Peyer's patch (tissue), 4 donors: ENCODE measurements around the gene LRFN5. TPM values are rescaled to one million over a fixed set of nuclear protein-coding genes. Genes with fewer than 3 reads are reported as not detected.
"Not testable (repeated sequence)": the region's sequence is repeated elsewhere in the genome, so short reads cannot be mapped to it uniquely, and the experiment has no call there.

Experiments
- DNase-seq, 3 donors: peaks; one replicate each; pipeline ENCODE4 v3.0.0-alpha.2; 2017 to 2019
- H3K27ac ChIP-seq, 4 donors: fragments of 200-600 bp; sonication (generic); one replicate each; pipeline ENCODE4 v1.5.1; 2016 to 2019
- H3K27me3 ChIP-seq, 2 donors: fragments of 200-600 bp; sonication (generic); one replicate each; pipeline ENCODE4 v1.5.1; 2019
- H3K36me3 ChIP-seq, 3 donors: fragments of 200-600 bp; sonication (generic); one replicate each; pipeline ENCODE4 v1.5.1; 2016 to 2019
- H3K4me1 ChIP-seq, 4 donors: fragments of 200-600 bp; sonication (generic); one replicate each; pipeline ENCODE4 v1.5.1; 2016 to 2019
- H3K4me3 ChIP-seq, 4 donors: fragments of 200-600 bp; sonication (generic); 1 replicate in 3 of 4; 2 replicates in 1 of 4; pipeline ENCODE4 v1.5.1; 2016 to 2019; ENCODE audit warnings: mild to moderate bottlenecking in 1 of 4
- H3K9me3 ChIP-seq, 4 donors: fragments of 200-600 bp; sonication (generic); one replicate each; pipeline ENCODE4 v1.5.1; 2016 to 2019; ENCODE audit warnings: mild to moderate bottlenecking in 1 of 4
- POLR2A ChIP-seq, 2 donors: fragments of 450-650 bp; IDR thresholded peaks; one replicate each; pipeline ENCODE4 v1.5.1; 2017; ENCODE audit warnings: antibody characterized with exemption in 2 of 2, mild to moderate bottlenecking in 2 of 2, moderate library complexity in 2 of 2
- total RNA-seq, 4 donors: library from RNA; depleted of rRNA; stranded (reverse); fragments of >200 nt; gene quantifications; one replicate each; pipeline ENCODE4 v1.1.0, GENCODE V29; 2016
- TF ChIP-seq, protein P1 (sequence below), 6 experiments: fragments of 450-650 bp in 4 of 6; fragments of 200-600 bp in 2 of 6; sonication (generic) in 1 of 6; IDR thresholded peaks; one replicate each; pipeline ENCODE4 v1.5.1; 2017 to 2019; ENCODE audit warnings: antibody characterized with exemption in 6 of 6, mild to moderate bottlenecking in 3 of 6, moderate library complexity in 1 of 6

The LRFN5 gene
- total RNA-seq, 4 donors from 2014 or later: 0.67 to 2.5 (median 1.7) TPM; not detected in 1

DNA sequence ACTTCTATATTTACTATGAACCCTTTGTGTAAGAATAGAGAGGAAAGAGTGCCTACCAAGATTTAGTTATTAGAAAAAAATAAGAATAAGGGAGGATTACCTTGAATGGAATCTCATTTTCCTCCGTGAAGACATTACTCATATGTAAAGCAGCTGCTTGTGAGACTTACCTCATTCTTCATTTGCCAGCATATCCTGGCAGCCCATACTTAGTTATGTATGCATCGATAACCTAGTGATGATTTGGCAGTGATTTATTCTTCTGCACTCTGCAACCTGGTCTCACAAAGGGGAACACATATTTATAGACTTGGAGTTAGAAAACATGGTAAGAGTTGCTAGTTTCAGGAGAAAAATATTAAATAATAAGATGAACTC is 56.8 kb downstream of the LRFN5 start:
- no peak for DNase-seq
- no peak overlapping the region for H3K27ac ChIP-seq
- H3K36me3 ChIP-seq: no peaks in the 10 kb centered on the region
- H3K4me1 ChIP-seq: no peaks in the 10 kb centered on the region
- TF ChIP-seq, protein P1, sequence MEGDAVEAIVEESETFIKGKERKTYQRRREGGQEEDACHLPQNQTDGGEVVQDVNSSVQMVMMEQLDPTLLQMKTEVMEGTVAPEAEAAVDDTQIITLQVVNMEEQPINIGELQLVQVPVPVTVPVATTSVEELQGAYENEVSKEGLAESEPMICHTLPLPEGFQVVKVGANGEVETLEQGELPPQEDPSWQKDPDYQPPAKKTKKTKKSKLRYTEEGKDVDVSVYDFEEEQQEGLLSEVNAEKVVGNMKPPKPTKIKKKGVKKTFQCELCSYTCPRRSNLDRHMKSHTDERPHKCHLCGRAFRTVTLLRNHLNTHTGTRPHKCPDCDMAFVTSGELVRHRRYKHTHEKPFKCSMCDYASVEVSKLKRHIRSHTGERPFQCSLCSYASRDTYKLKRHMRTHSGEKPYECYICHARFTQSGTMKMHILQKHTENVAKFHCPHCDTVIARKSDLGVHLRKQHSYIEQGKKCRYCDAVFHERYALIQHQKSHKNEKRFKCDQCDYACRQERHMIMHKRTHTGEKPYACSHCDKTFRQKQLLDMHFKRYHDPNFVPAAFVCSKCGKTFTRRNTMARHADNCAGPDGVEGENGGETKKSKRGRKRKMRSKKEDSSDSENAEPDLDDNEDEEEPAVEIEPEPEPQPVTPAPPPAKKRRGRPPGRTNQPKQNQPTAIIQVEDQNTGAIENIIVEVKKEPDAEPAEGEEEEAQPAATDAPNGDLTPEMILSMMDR (IDR thresholded peaks at IDR 0.05): no peak
- no peak for TF ChIP-seq POLR2A (IDR thresholded peaks at IDR 0.05)
- H3K4me3 ChIP-seq: no peak overlapping the region
- no peaks in the 10 kb centered on the region for H3K27me3 ChIP-seq
- no peaks in the 10 kb centered on the region for H3K9me3 ChIP-seq

DNA sequence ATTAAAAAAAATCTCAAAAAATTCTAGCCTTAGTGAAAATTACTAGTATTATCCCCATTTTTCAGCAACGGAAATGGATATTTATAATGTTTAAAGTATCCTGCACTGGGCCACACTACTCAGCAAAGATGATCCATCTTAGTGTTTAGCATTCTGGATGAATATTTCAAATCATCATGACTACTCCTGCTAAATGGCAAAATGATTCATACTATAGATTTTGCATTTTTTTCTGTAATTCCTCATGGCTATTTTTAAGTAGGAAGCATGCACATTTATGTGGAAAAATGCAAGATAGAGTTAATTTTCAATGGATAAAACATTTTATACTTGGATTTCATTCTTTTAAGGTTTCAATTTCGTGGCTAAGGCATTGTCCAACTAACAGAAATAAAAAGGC is 59.6 kb downstream of the LRFN5 start:
- no peaks in the 10 kb centered on the region for H3K36me3 ChIP-seq
- TF ChIP-seq, protein P1 (IDR thresholded peaks at IDR 0.05): no peak
- TF ChIP-seq POLR2A (IDR thresholded peaks at IDR 0.05): no peak
- H3K9me3 ChIP-seq: no peaks in the 10 kb centered on the region
- H3K27me3 ChIP-seq: no peaks in the 10 kb centered on the region
- no peak for DNase-seq
- H3K4me1 ChIP-seq: no peaks in the 10 kb centered on the region
- no peak overlapping the region for H3K27ac ChIP-seq
- H3K4me3 ChIP-seq: no peak overlapping the region

DNA sequence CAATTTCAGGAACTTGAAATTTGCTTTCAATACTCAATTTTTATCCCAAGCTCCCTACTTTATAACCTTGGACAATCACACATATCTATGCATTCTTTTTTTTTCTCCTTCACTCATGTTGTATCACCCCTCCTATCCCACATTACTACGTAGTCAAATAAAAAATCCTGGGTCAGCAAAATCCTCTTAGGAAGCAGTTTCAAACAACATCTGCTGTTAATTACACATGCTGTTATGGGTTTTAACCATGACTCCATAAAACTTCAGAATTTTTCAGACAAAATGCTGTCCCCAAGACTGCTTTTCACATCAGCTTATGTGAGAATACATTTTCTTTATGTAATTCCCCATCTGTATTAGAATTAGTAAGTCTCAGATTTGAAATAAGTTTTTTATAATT is 61.7 kb downstream of the LRFN5 start:
- H3K27me3 ChIP-seq: no peaks in the 10 kb centered on the region
- H3K9me3 ChIP-seq: no peaks in the 10 kb centered on the region
- no peak for DNase-seq
- no peak overlapping the region for H3K4me3 ChIP-seq
- H3K36me3 ChIP-seq: no peaks in the 10 kb centered on the region
- TF ChIP-seq, protein P1 (IDR thresholded peaks at IDR 0.05): no peak
- no peak for TF ChIP-seq POLR2A (IDR thresholded peaks at IDR 0.05)
- H3K27ac ChIP-seq: no peak overlapping the region
- H3K4me1 ChIP-seq: no peaks in the 10 kb centered on the region

DNA sequence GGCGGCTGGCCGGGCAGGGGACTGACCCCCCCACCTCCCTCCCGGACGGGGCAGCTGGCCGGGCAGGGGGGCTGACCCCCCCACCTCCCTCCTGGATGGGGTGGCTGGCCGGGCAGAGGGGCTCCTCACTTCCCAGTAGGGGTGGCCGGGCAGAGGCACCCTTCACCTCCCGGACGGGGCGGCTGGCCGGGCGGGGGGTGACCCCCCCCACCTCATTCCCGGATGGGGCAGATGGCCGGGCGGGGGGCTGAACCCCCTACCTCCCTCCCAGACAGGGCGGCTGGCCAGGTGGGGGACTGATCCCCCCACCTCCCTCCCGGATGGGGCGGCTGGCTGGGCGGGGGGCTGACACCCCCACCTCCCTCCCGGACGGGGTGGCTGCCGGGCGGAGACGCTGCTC is 66.9 kb downstream of the LRFN5 start:
- H3K9me3 ChIP-seq, H3K4me1 ChIP-seq, DNase-seq, H3K4me3 ChIP-seq, H3K36me3 ChIP-seq, H3K27me3 ChIP-seq, H3K27ac ChIP-seq: not testable (repeated sequence)

DNA sequence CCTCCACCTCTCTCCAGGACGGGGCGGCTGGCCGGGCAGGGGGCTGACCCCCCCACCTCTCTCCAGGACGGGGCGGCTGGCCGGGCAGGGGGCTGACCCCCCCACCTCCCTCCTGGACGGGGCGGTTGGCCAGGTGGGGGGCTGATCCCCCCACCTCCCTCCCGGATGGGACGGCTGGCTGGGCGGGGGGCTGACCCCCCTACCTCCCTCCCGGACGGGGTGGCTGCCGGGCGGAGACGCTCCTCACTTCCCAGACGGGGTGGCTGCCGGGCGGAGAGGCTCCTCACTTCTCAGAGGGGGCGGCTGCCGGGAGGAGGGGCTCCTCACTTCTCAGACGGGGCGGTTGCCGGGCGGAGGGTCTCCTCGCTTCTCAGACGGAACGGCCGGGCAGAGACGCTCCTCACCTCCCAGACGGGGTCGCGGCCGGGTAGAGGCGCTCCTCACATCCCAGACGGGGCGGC is 67.9 kb downstream of the LRFN5 start:
- DNase-seq, H3K27ac ChIP-seq, H3K9me3 ChIP-seq, H3K36me3 ChIP-seq, H3K4me1 ChIP-seq, H3K4me3 ChIP-seq, H3K27me3 ChIP-seq: not testable (repeated sequence)

GRCh38 chr14:41699486-41699885 is 92.8 kb downstream of the LRFN5 start:
- Histone ChIP-seq H3K27me3 (no peaks in the 10 kb centered on the region), H3K4me1 (no peaks in the 10 kb centered on the region), H3K9me3 (no peaks in the 10 kb centered on the region), H3K4me3 (no peak overlapping the region), H3K27ac (no peak overlapping the region), H3K36me3 (no peaks in the 10 kb centered on the region)
- DNase-seq: no peak
- TF ChIP-seq POLR2A (IDR thresholded peaks at IDR 0.05): no peak
- TF ChIP-seq, protein P1 (IDR thresholded peaks at IDR 0.05): no peak

DNA sequence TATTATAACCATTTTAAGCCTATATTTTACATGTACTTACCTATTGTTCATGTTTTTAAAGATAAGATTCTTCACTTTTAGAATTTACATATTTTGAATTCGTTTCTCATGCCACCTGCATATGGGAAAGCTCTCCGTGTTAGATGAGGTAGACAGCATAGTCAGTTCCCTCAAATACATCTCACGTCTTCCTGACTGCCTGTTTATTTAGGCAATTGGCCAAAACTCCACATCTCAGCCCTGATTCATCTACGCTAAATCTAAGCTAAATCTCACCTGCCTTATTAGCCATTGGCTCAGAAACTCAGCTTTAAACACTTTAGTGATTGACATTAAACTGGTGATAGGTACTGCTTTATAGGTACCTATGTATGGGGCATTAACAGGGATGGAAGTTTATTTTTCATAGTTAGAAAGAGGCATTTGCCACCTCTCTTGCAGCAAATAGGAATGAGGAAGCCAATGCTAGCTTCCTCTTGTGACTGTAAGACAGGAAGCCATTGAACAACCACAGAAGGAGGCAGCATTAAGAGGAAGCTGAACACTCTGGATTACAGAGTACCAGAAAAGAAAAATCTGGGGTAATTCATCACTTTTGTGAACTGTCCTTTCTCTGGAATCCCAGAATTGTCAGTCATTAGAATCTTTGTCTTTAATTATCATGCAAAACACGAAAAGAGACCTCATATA is 111.9 kb downstream of the LRFN5 start:
- DNase-seq: no peak

More for the DNA sequence above, 111.9 kb downstream of the LRFN5 start:
- Histone ChIP-seq H3K36me3 (no peaks in the 10 kb centered on the region), H3K4me1 (no peaks in the 10 kb centered on the region), H3K27me3 (no peaks in the 10 kb centered on the region), H3K4me3 (no peak overlapping the region), H3K9me3 (no peaks in the 10 kb centered on the region), H3K27ac (no peak overlapping the region)
- TF ChIP-seq, protein P1 (IDR thresholded peaks at IDR 0.05): no peak
- TF ChIP-seq POLR2A (IDR thresholded peaks at IDR 0.05): no peak
